ENCODE measurements around the gene SMIM35. TPM values are rescaled to one million over a fixed set of nuclear protein-coding genes. Genes with fewer than 3 reads are reported as not detected.

Gene SMIM35
- total and polyA plus RNA-seq, 2 donors (not counting 1 experiment from before 2014, with no cell fraction given): not detected

GRCh38 chr11:118105657-118106305 is 19.0 kb upstream of the SMIM35 start:
- H3K4me1 ChIP-seq (ENCODE audit: control insufficient read depth, extremely low read depth, insufficient read depth, low read length): no peaks in the 10 kb centered on the region

GRCh38 chr11:118104491-118104890 is 17.7 kb upstream of the SMIM35 start:
- Histone ChIP-seq H3K36me3 (ENCODE audit: control insufficient read depth, insufficient read depth, low read length) (no peaks in the 10 kb centered on the region), H3K9me3 (ENCODE audit: control insufficient read depth, insufficient read depth, low read depth, low read length) (no peaks in the 10 kb centered on the region), H3K79me2 (ENCODE audit: control insufficient read depth, insufficient read depth, low read length) (no peaks in the 10 kb centered on the region), H3K9ac (ENCODE audit: insufficient read depth, low read length) (no peak overlapping the region), H3K4me1 (ENCODE audit: control insufficient read depth, extremely low read depth, insufficient read depth, low read length) (no peaks in the 10 kb centered on the region), H2AFZ (ENCODE audit: low read length) (no peak overlapping the region), H3K4me3 (replicated peaks in 1 of 4; ENCODE audit: control extremely low read depth in 1 of 4, insufficient read depth in 1 of 4, low read depth in 3 of 4, low read length in 4 of 4) (no peak overlapping the region), H3K27ac (ENCODE audit: insufficient read depth, low read length) (no peak overlapping the region), H3K27me3 (ENCODE audit: control insufficient read depth, insufficient read depth, low read length) (no peaks in the 10 kb centered on the region), H4K20me1 (ENCODE audit: control insufficient read depth, extremely low read depth, insufficient read depth, low read length) (no peaks in the 10 kb centered on the region), H3K4me2 (ENCODE audit: extremely low read depth, insufficient read depth, low read length) (no peak overlapping the region)
- no peak for TF ChIP-seq EZH2 (IDR thresholded peaks at IDR 0.05; ENCODE audit: low read length, missing control alignments)
- TF ChIP-seq CTCF (conservative IDR thresholded peaks at IDR 0.05 in 1 of 2, IDR thresholded peaks at IDR 0.05 in 1 of 2; ENCODE audit: low read depth in 1 of 2, low read length in 2 of 2): no peak
- DNase-seq (ENCODE audit: low read depth in 2 of 2): no peak

More at GRCh38 chr11:118105657-118106305, 19.0 kb upstream of the SMIM35 start:
- no peak overlapping the region for H3K4me2 ChIP-seq (ENCODE audit: extremely low read depth, insufficient read depth, low read length)
- no peaks in the 10 kb centered on the region for H3K27me3 ChIP-seq (ENCODE audit: control insufficient read depth, insufficient read depth, low read length)
- no peaks in the 10 kb centered on the region for H3K79me2 ChIP-seq (ENCODE audit: control insufficient read depth, insufficient read depth, low read length)
- DNase-seq (ENCODE audit: low read depth in 2 of 2): no peak
- H2AFZ ChIP-seq (ENCODE audit: low read length): no peak overlapping the region
- H3K27ac ChIP-seq (ENCODE audit: insufficient read depth, low read length): no peak overlapping the region
- H3K4me3 ChIP-seq (replicated peaks in 1 of 4; ENCODE audit: control extremely low read depth in 1 of 4, insufficient read depth in 1 of 4, low read depth in 3 of 4, low read length in 4 of 4): no peak overlapping the region
- no peak overlapping the region for H3K9ac ChIP-seq (ENCODE audit: insufficient read depth, low read length)
- no peaks in the 10 kb centered on the region for H3K9me3 ChIP-seq (ENCODE audit: control insufficient read depth, insufficient read depth, low read depth, low read length)
- no peak for TF ChIP-seq EZH2 (IDR thresholded peaks at IDR 0.05; ENCODE audit: low read length, missing control alignments)
- TF ChIP-seq CTCF (conservative IDR thresholded peaks at IDR 0.05 in 1 of 2, IDR thresholded peaks at IDR 0.05 in 1 of 2; ENCODE audit: low read depth in 1 of 2, low read length in 2 of 2): no peak
- H4K20me1 ChIP-seq (ENCODE audit: control insufficient read depth, extremely low read depth, insufficient read depth, low read length): no peaks in the 10 kb centered on the region
- H3K36me3 ChIP-seq (ENCODE audit: control insufficient read depth, insufficient read depth, low read length): no peaks in the 10 kb centered on the region

GRCh38 chr11:118102721-118103261 is 16.0 kb upstream of the SMIM35 start:
- H3K9me3 ChIP-seq (ENCODE audit: control insufficient read depth, insufficient read depth, low read depth, low read length): no peaks in the 10 kb centered on the region
- no peaks in the 10 kb centered on the region for H3K4me1 ChIP-seq (ENCODE audit: control insufficient read depth, extremely low read depth, insufficient read depth, low read length)
- H3K79me2 ChIP-seq (ENCODE audit: control insufficient read depth, insufficient read depth, low read length): no peaks in the 10 kb centered on the region
- no peak for DNase-seq (ENCODE audit: low read depth in 2 of 2)
- H2AFZ ChIP-seq (ENCODE audit: low read length): no peak overlapping the region
- TF ChIP-seq EZH2 (IDR thresholded peaks at IDR 0.05; ENCODE audit: low read length, missing control alignments) (no peak), CTCF (conservative IDR thresholded peaks at IDR 0.05 in 1 of 2, IDR thresholded peaks at IDR 0.05 in 1 of 2; ENCODE audit: low read depth in 1 of 2, low read length in 2 of 2) (no peak)
- H4K20me1 ChIP-seq (ENCODE audit: control insufficient read depth, extremely low read depth, insufficient read depth, low read length): no peaks in the 10 kb centered on the region
- H3K9ac ChIP-seq (ENCODE audit: insufficient read depth, low read length): no peak overlapping the region
- no peak overlapping the region for H3K4me3 ChIP-seq (replicated peaks in 1 of 4; ENCODE audit: control extremely low read depth in 1 of 4, insufficient read depth in 1 of 4, low read depth in 3 of 4, low read length in 4 of 4)
- no peaks in the 10 kb centered on the region for H3K27me3 ChIP-seq (ENCODE audit: control insufficient read depth, insufficient read depth, low read length)
- no peaks in the 10 kb centered on the region for H3K36me3 ChIP-seq (ENCODE audit: control insufficient read depth, insufficient read depth, low read length)
- H3K4me2 ChIP-seq (ENCODE audit: extremely low read depth, insufficient read depth, low read length): no peak overlapping the region
- no peak overlapping the region for H3K27ac ChIP-seq (ENCODE audit: insufficient read depth, low read length)
